H1 (cell line): ENCODE data around the gene TTBK1. TPM values are rescaled to one million over a fixed set of nuclear protein-coding genes. Genes with fewer than 3 reads are reported as not detected.

Experiments
- CTCF ChIA-PET: fragments of 300-600 bp; sonication (Branson Sonifier 250); formaldehyde crosslinking; loops from one replicate; lab custom pipeline; 2021; ENCODE audit not compliant: partially characterized antibody; lab: Charles Lee
- POLR2A ChIA-PET: fragments of 300-600 bp; sonication (Branson Sonifier 250); formaldehyde crosslinking; loops from one replicate; lab custom pipeline; 2021; ENCODE audit warnings: inconsistent platforms; ENCODE audit not compliant: partially characterized antibody; lab: Charles Lee
- DNase-seq, 2 experiments: peaks; one replicate each; pipeline versions ENCODE4 v3.0.0 to v3.0.0-alpha.2; 2010 to 2022; ENCODE audit warnings: low spot score in 2 of 2, low read depth in 1 of 2, mixed read lengths in 1 of 2
- FAIRE-seq: peaks from 2 replicates; lab custom pipeline; 2011; peaks lifted over from hg19 to GRCh38; lab: Jason Lieb, UNC
- H2AFZ ChIP-seq: 2 replicates; pipeline ENCODE4 v1.8.1; 2012; ENCODE audit warnings: low read length, inconsistent platforms
- H2AK5ac ChIP-seq: 2 replicates; pipeline ENCODE4 v1.6.1; 2013; ENCODE audit warnings: low read depth, low read length
- H2BK120ac ChIP-seq: replicated peaks from 2 replicates; pipeline ENCODE3; 2013; ENCODE audit warnings: low read depth, low read length, inconsistent platforms
- H2BK12ac ChIP-seq: 2 replicates; pipeline ENCODE4 v1.6.1; 2013; ENCODE audit warnings: low read depth, low read length
- H2BK15ac ChIP-seq: 2 replicates; pipeline ENCODE4 v1.6.1; 2013; ENCODE audit warnings: low read length
- H2BK20ac ChIP-seq: 2 replicates; pipeline ENCODE4 v1.6.1; 2013; ENCODE audit warnings: low read length
- H2BK5ac ChIP-seq: 2 replicates; pipeline ENCODE4 v1.6.1; 2013; ENCODE audit warnings: low read depth, low read length
- H3K14ac ChIP-seq: 2 replicates; pipeline ENCODE4 v1.6.1; 2013; ENCODE audit warnings: inconsistent platforms; ENCODE audit not compliant: insufficient read length
- H3K18ac ChIP-seq: 2 replicates; pipeline ENCODE4 v1.6.1; 2013; ENCODE audit warnings: low read length; ENCODE audit errors: extremely low read depth
- H3K23ac ChIP-seq: 2 replicates; pipeline ENCODE4 v1.6.1; 2013; ENCODE audit warnings: inconsistent platforms; ENCODE audit not compliant: insufficient read length
- H3K23me2 ChIP-seq: 2 replicates; pipeline ENCODE4 v1.6.1; 2013; ENCODE audit warnings: low read depth, low read length
- H3K27ac ChIP-seq: 2 replicates; pipeline ENCODE4 v1.6.1; 2011; ENCODE audit warnings: low read depth, low read length, inconsistent platforms
- H3K27me3 ChIP-seq, 4 experiments: replicated peaks in 1 of 4; 1 replicate in 1 of 4; 2 replicates in 3 of 4; pipeline versions ENCODE4 v1.6.1 to v1.8.1; 2011 to 2013; ENCODE audit warnings: low read length in 3 of 4, mild to moderate bottlenecking in 3 of 4, inconsistent platforms in 2 of 4, mixed read lengths in 2 of 4, moderate library complexity in 1 of 4; ENCODE audit not compliant: control insufficient read depth in 3 of 4, insufficient read depth in 3 of 4; ENCODE audit errors: extremely low read depth in 1 of 4
- H3K36me3 ChIP-seq, 4 experiments: 2 replicates each; pipeline versions ENCODE4 v1.6.1 to v1.8.1; 2011 to 2013; ENCODE audit warnings: mild to moderate bottlenecking in 4 of 4, low read length in 3 of 4, moderate library complexity in 2 of 4, control low read depth in 1 of 4, inconsistent platforms in 1 of 4; ENCODE audit not compliant: insufficient read depth in 4 of 4, control insufficient read depth in 2 of 4
- H3K4ac ChIP-seq: replicated peaks from 2 replicates; pipeline ENCODE3; 2013; ENCODE audit warnings: low read length, low read depth, mixed read lengths, inconsistent platforms; ENCODE audit not compliant: insufficient read length
- H3K4me1 ChIP-seq, 4 experiments: replicated peaks in 1 of 4; 1 replicate in 1 of 4; 2 replicates in 3 of 4; pipeline versions ENCODE4 v1.6.1 to v1.8.1; 2011 to 2013; ENCODE audit warnings: low read length in 3 of 4, inconsistent platforms in 2 of 4, mixed read lengths in 1 of 4; ENCODE audit not compliant: insufficient read depth in 4 of 4, control insufficient read depth in 3 of 4
- H3K4me2 ChIP-seq, 2 experiments: 2 replicates each; pipeline versions ENCODE4 v1.6.1 to v1.8.1; 2011 to 2013; ENCODE audit warnings: low read depth in 2 of 2, low read length in 2 of 2, control low read depth in 1 of 2, inconsistent platforms in 1 of 2, mild to moderate bottlenecking in 1 of 2; ENCODE audit not compliant: insufficient read depth in 1 of 2
- H3K4me3 ChIP-seq, 4 experiments: fragments of 200-600, 300-600 bp in 1 of 4; sonication (generic), shearing (Covaris generic), sonication (Bioruptor Twin) in 1 of 4; 2 replicates each; pipeline versions ENCODE4 v1.5.1 to v1.8.1; 2011 to 2016; ENCODE audit warnings: low read length in 4 of 4, low read depth in 3 of 4, control low read depth in 2 of 4, inconsistent platforms in 2 of 4, mild to moderate bottlenecking in 2 of 4, mixed read lengths in 1 of 4, moderate library complexity in 1 of 4; ENCODE audit not compliant: insufficient read depth in 2 of 4; ENCODE audit errors: extremely low read depth in 1 of 4
- H3K56ac ChIP-seq: replicated peaks from 2 replicates; pipeline ENCODE3; 2013; ENCODE audit warnings: low read depth, mild to moderate bottlenecking, mixed read lengths, low read length, inconsistent platforms; ENCODE audit not compliant: insufficient read length
- H3K79me1 ChIP-seq: 2 replicates; pipeline ENCODE4 v1.6.1; 2013; ENCODE audit warnings: low read depth, low read length, control low read depth
- H3K79me2 ChIP-seq, 2 experiments: 2 replicates each; pipeline versions ENCODE4 v1.6.1 to v1.8.1; 2012 to 2013; ENCODE audit warnings: low read length in 2 of 2, mild to moderate bottlenecking in 2 of 2, inconsistent platforms in 1 of 2; ENCODE audit not compliant: insufficient read depth in 2 of 2, control insufficient read depth in 1 of 2
- H3K9ac ChIP-seq, 4 experiments: replicated peaks in 1 of 4; 1 replicate in 1 of 4; 2 replicates in 3 of 4; pipeline versions ENCODE4 v1.6.1 to v1.8.1; 2011 to 2013; ENCODE audit warnings: low read depth in 3 of 4, low read length in 3 of 4, control low read depth in 2 of 4, mild to moderate bottlenecking in 2 of 4, moderate library complexity in 2 of 4, inconsistent platforms in 1 of 4; ENCODE audit errors: extremely low read depth in 1 of 4
- H3K9me3 ChIP-seq, 2 experiments: 2 replicates each; pipeline versions ENCODE4 v1.6.1 to v1.8.1; 2012 to 2013; ENCODE audit warnings: mild to moderate bottlenecking in 2 of 2, moderate library complexity in 2 of 2, control low read depth in 1 of 2, inconsistent platforms in 1 of 2, low read depth in 1 of 2, low read length in 1 of 2, mixed read lengths in 1 of 2; ENCODE audit not compliant: insufficient read depth in 2 of 2
- H4K20me1 ChIP-seq, 2 experiments: replicated peaks in 1 of 2; 2 replicates each; pipeline versions ENCODE3 to v1.8.1; 2011 to 2013; ENCODE audit warnings: inconsistent platforms in 2 of 2, low read length in 2 of 2, mild to moderate bottlenecking in 1 of 2; ENCODE audit not compliant: insufficient read depth in 2 of 2, control insufficient read depth in 1 of 2
- H4K5ac ChIP-seq: 2 replicates; pipeline ENCODE4 v1.6.1; 2013; ENCODE audit warnings: low read length, low read depth, mixed read lengths, inconsistent platforms; ENCODE audit not compliant: insufficient read length
- H4K8ac ChIP-seq: 2 replicates; pipeline ENCODE4 v1.8.0; 2013; ENCODE audit warnings: mild to moderate bottlenecking, moderate library complexity, low read length, inconsistent platforms; ENCODE audit not compliant: insufficient read depth; ENCODE audit errors: extremely low read depth
- H4K91ac ChIP-seq: replicated peaks from 2 replicates; pipeline ENCODE3; 2013; ENCODE audit warnings: low read length, mixed read lengths, inconsistent platforms; ENCODE audit not compliant: insufficient read length
- CBX8 ChIP-seq: fragments of 300-800, 300-1000 bp; sonication (generic); IDR thresholded peaks from 2 replicates; pipeline ENCODE4 v1.7.1; 2016; ENCODE audit warnings: low read depth, low read length, borderline replicate concordance
- CEBPB ChIP-seq: IDR thresholded peaks from 2 replicates; pipeline ENCODE4 v1.6.1; 2012; ENCODE audit warnings: low read depth, low read length
- CHD1 ChIP-seq: IDR thresholded peaks from 2 replicates; pipeline ENCODE4 v1.6.1; 2012; ENCODE audit warnings: low read depth, low read length, improper control_type of control experiment
- EGR1 ChIP-seq: IDR thresholded peaks from 2 replicates; pipeline ENCODE4 v1.6.1; 2011; ENCODE audit warnings: low read depth, low read length, borderline replicate concordance
- HDAC6 ChIP-seq: IDR thresholded peaks from one replicate; pipeline ENCODE4 v1.7.1; 2012; ENCODE audit warnings: low read depth, mild to moderate bottlenecking, inconsistent platforms, low read length, moderate library complexity
- KDM1A ChIP-seq: fragments of 200-600, 300-600 bp; sonication (generic); IDR thresholded peaks from 2 replicates; pipeline ENCODE4 v1.7.1; 2016; ENCODE audit warnings: mild to moderate bottlenecking, low read length, borderline replicate concordance
- KDM4A ChIP-seq: IDR thresholded peaks from one replicate; pipeline ENCODE4 v1.7.1; 2012; ENCODE audit warnings: low read depth, mild to moderate bottlenecking, moderate library complexity, low read length, inconsistent platforms; ENCODE audit not compliant: severe bottlenecking
- MAFK ChIP-seq: IDR thresholded peaks from 2 replicates; pipeline ENCODE4 v1.6.1; 2012; ENCODE audit warnings: low read depth, mild to moderate bottlenecking, improper control_type of control experiment, low read length
- NANOG ChIP-seq: IDR thresholded peaks from 2 replicates; pipeline ENCODE4 v1.6.1; 2011; ENCODE audit warnings: low read length, low read depth, mild to moderate bottlenecking, inconsistent platforms; ENCODE audit not compliant: insufficient read depth, poor library complexity, severe bottlenecking
- RNF2 ChIP-seq: fragments of 200-900, 300-1000 bp; sonication (generic); IDR thresholded peaks from 2 replicates; pipeline ENCODE4 v1.7.1; 2016; ENCODE audit warnings: borderline replicate concordance, low read depth, mild to moderate bottlenecking, antibody characterized with exemption, low read length; ENCODE audit not compliant: poor library complexity, severe bottlenecking; ENCODE audit errors: missing control alignments
- SIX5 ChIP-seq: IDR thresholded peaks from 2 replicates; pipeline ENCODE4 v1.6.1; 2011; ENCODE audit warnings: mild to moderate bottlenecking, low read depth, low read length
- SP4 ChIP-seq: IDR thresholded peaks from 2 replicates; pipeline ENCODE4 v1.6.1; 2012; ENCODE audit warnings: low read length, inconsistent platforms
- YY1 ChIP-seq: IDR thresholded peaks from 2 replicates; pipeline ENCODE4 v1.6.1; 2011; ENCODE audit warnings: low read depth, mild to moderate bottlenecking, low read length
- WGBS, 2 experiments: shearing (Covaris generic) in 1 of 2; methylation state at CpG; one replicate each; pipeline versions ENCODE4 v1.1.6 to v1.1.7; 2013 to 2015; ENCODE audit warnings: low lambda C conversion rate in 2 of 2, mixed read lengths in 2 of 2, inconsistent platforms in 1 of 2, low coverage in 1 of 2, missing lambda C conversion rate in 1 of 2; ENCODE audit not compliant: insufficient replicate concordance in 2 of 2, insufficient coverage in 1 of 2, insufficient read length in 1 of 2; ENCODE audit errors: extremely low coverage in 1 of 2, missing lambda C conversion rate in 1 of 2; 5-methylcytosine and 5-hydroxymethylcytosine counted together
- polyA plus RNA-seq, 7 experiments: library from polyadenylated mRNA; depleted of rRNA in 3 of 7; stranded (reverse) in 5 of 7; unstranded in 2 of 7; fragments of >200 nt in 5 of 7; fragments of 200-250 nt in 2 of 7; gene quantifications; 1 replicate in 5 of 7; 2 replicates in 1 of 7; 4 replicates in 1 of 7; pipeline versions ENCODE4 v1.2.1 to v1.2.3, GENCODE V29; 2011 to 2013; ENCODE audit warnings: missing spikeins in 2 of 7, mixed read lengths in 2 of 7
- total RNA-seq: library from RNA; stranded (reverse); fragmentation: NEBNext Ultra II Directional; extraction: Animal tissue kit (Norgen Biotek cat#: 25700); gene quantifications from 2 replicates; pipeline ENCODE4 v1.2.1, GENCODE V29; 2021

TTBK1 gene
- total and polyA plus RNA-seq, 2 of the 8 experiments (the other 6 are each of a cell fraction or from before 2014, with no cell fraction given) = 0.53 to 1.6 TPM

DNA sequence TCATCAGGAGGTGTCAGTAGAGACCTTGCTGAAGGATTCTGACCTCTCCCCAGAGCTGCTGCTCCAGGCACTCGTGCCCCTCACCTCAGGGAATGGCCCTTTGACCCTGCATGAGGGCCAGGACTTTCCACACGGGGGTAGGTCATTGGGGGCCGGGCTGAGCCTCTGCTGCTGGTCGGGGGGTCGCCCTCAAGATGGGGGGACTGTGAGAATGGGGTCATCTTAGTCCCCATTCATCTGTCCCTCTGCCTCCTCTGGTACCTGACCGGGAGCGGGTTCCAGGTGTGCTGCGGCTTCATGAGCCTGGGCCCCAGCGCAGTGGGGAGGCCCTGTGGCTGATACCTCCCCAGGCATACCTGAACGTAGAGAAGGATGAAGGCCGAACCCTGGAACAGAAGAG, 29.9 kb upstream of the TTBK1 start:
- no peaks in the 10 kb centered on the region for H3K79me2 ChIP-seq
- TF ChIP-seq NANOG (no peak), HDAC6 (no peak), CBX8 (no peak), MAFK (no peak), YY1 (no peak), SP4 (no peak), KDM4A (no peak), KDM1A (no peak), CHD1 (no peak), RNF2 (no peak), SIX5 (no peak), CEBPB (no peak), EGR1 (no peak)
- no peak overlapping the region for H2BK20ac ChIP-seq
- H2BK12ac ChIP-seq = no peak overlapping the region
- no peak overlapping the region for H2BK15ac ChIP-seq
- no peaks in the 10 kb centered on the region for H3K23me2 ChIP-seq
- DNase-seq = no peak
- no peak for FAIRE-seq
- no peak overlapping the region for H3K4ac ChIP-seq
- POLR2A ChIA-PET = interaction anchor here (1.1 to 1.6 kb wide), 4 partner anchors 10 to 43 kb away, joined by 3 to 5 read pairs (median 3); no protein-coding TSS in a partner anchor
- no peaks in the 10 kb centered on the region for H3K9me3 ChIP-seq
- no peaks in the 10 kb centered on the region for H4K20me1 ChIP-seq
- no peaks in the 10 kb centered on the region for H3K79me1 ChIP-seq
- 84% methylated on average over 6 of the region's 11 CpGs; no CpG with 5 or more reads in 1 of the 2 experiments for WGBS, 2 experiments
- no peak overlapping the region for H2AFZ ChIP-seq
- H3K23ac ChIP-seq = no peak overlapping the region
- H3K4me3 ChIP-seq = no peak overlapping the region
- peak overlapping the region; percentile 53; the same call in 1 of the 2 replicates for H4K8ac ChIP-seq
- no peaks in the 10 kb centered on the region for H3K36me3 ChIP-seq
- no peak overlapping the region for H4K5ac ChIP-seq
- no peak overlapping the region for H2BK120ac ChIP-seq
- H3K9ac ChIP-seq = no peak overlapping the region
- no peak overlapping the region for H3K14ac ChIP-seq
- H2BK5ac ChIP-seq = no peak overlapping the region
- H3K27ac ChIP-seq = no peak overlapping the region
- H3K4me2 ChIP-seq = no peak overlapping the region
- H2AK5ac ChIP-seq = no peak overlapping the region
- H3K27me3 ChIP-seq = no peaks in the 10 kb centered on the region
- H4K91ac ChIP-seq = no peak overlapping the region
- no peak overlapping the region for H3K18ac ChIP-seq
- no peaks in the 10 kb centered on the region; a peak in 1 of 7 replicates for H3K4me1 ChIP-seq
- CTCF ChIA-PET = interaction anchor here (0.5 to 4.9 kb wide), 11 partner anchors 10 to 429 kb away, joined by 3 to 33 read pairs (median 4); partner anchors contain the start of gene DNPH1
- no peak overlapping the region for H3K56ac ChIP-seq
